ENCODE data around the gene TRIM26. TPM values are rescaled to one million over a fixed set of nuclear protein-coding genes. Genes with fewer than 3 reads are reported as not detected.

The TRIM26 gene
- total and polyA plus RNA-seq, 2 of the 13 experiments (the other 11 are each of a cell fraction or from before 2014, with no cell fraction given), result 27.1 to 38.7 TPM

GRCh38 chr6:30184417-30185031, 28.7 kb downstream of the TRIM26 start:
- no peak overlapping the region for H3K4me3 ChIP-seq (replicated peaks in 1 of 3; ENCODE audit: insufficient read depth in 1 of 3, low read depth in 2 of 3, low read length in 3 of 3)
- CTCF ChIA-PET (ENCODE audit: low intra/inter-chr PET ratio, low total read pairs), result no interaction called here
- DNase-seq (ENCODE audit: low spot score) (no peak), FAIRE-seq (no peak), ATAC-seq (no peak)
- in situ Hi-C loops (cut with HindIII; ENCODE audit: extremely low pct_ligation_motif_present, low pct_unique_long_range_greater_than_20kb), result no loop called here
- intact Hi-C loops (cut with micrococcal nuclease; ENCODE audit: unreplicated experiment), result no loop called here
- peaks cover 13 to 39% of the 10 kb centered on the region in 2 experiments for H3K36me3 ChIP-seq (replicated peaks in 1 of 2; ENCODE audit: control insufficient read depth in 1 of 2, insufficient read depth in 2 of 2, low read length in 2 of 2)
- POLR2A ChIA-PET, result no interaction called here
- H3K27ac ChIP-seq (ENCODE audit: extremely low read length, insufficient read depth, low read length), result no peak overlapping the region
- peaks cover 4% of the 10 kb centered on the region for H3K9me3 ChIP-seq (ENCODE audit: low read length)
- no peak overlapping the region for H2AFZ ChIP-seq (ENCODE audit: low read length)
- BruUV-seq (replicated peaks), result no TSS peak
- TF ChIP-seq SRY (CRISPR knock-in tag; IDR thresholded peaks at IDR 0.05) (no peak), ZC3H13 (CRISPR knock-in tag; IDR thresholded peaks at IDR 0.05) (peak; percentile 64; the same call in 1 of the 2 replicates), DDIT3 (CRISPR knock-in tag; IDR thresholded peaks at IDR 0.05) (no peak), ZNF280B (CRISPR knock-in tag; IDR thresholded peaks at IDR 0.05; ENCODE audit: borderline replicate concordance) (no peak), POLR2G (IDR thresholded peaks at IDR 0.05; ENCODE audit: low read depth, low read length) (no peak; the same call in 1 of the 2 replicates), JARID2 (CRISPR knock-in tag; IDR thresholded peaks at IDR 0.05; ENCODE audit: insufficient replicate concordance) (no peak), NFE2L2 (IDR thresholded peaks at IDR 0.05; ENCODE audit: low read length) (no peak), FOXO1 (CRISPR knock-in tag; IDR thresholded peaks at IDR 0.05) (no peak), ZNF605 (CRISPR knock-in tag; IDR thresholded peaks at IDR 0.05) (0 out of 2 replicates have a peak, but pooled peaks have one; percentile 45), SETDB1 (CRISPR knock-in tag; IDR thresholded peaks at IDR 0.05; ENCODE audit: borderline replicate concordance) (no peak), ZNF337 (CRISPR knock-in tag; IDR thresholded peaks at IDR 0.05; ENCODE audit: borderline replicate concordance, low read depth) (no peak), NCOA5 (CRISPR knock-in tag; IDR thresholded peaks at IDR 0.05) (peak; percentile 59; the same call in 1 of the 2 replicates)
- H4K20me1 ChIP-seq (ENCODE audit: insufficient read depth, low read length), result no peaks in the 10 kb centered on the region
- WGBS (ENCODE audit: low lambda C conversion rate), result 84% methylated on average over 5 of the region's 5 CpGs
- no peaks in the 10 kb centered on the region for H3K27me3 ChIP-seq (ENCODE audit: control insufficient read depth in 1 of 2, insufficient read depth in 2 of 2, low read length in 2 of 2)
- peaks cover 7% of the 10 kb centered on the region for H3K4me1 ChIP-seq (ENCODE audit: insufficient read depth, low read length)
- no peak overlapping the region for H3K4me2 ChIP-seq (ENCODE audit: low read depth, low read length)
- no peaks in the 10 kb centered on the region for H3K79me2 ChIP-seq (ENCODE audit: insufficient read depth, low read length)
- H3K9ac ChIP-seq (ENCODE audit: insufficient read depth, low read depth, low read length), result no peak overlapping the region
